Hepatocyte (in vitro differentiated cells): Measurements from ENCODE around the gene KRTAP12-2. TPM values are rescaled to one million over a fixed set of nuclear protein-coding genes. Genes with fewer than 3 reads are reported as not detected.

Source experiments
- DNase-seq: peaks from one replicate; pipeline ENCODE4 v3.0.0-alpha.2; 2016; ENCODE audit warnings: low spot score
- H2AFZ ChIP-seq: fragments of 200-600 bp; sonication (generic); 2 replicates; pipeline ENCODE4 v1.6.0; 2016; ENCODE audit warnings: antibody characterized with exemption, mild to moderate bottlenecking
- H3K27ac ChIP-seq: fragments of 200-600 bp; sonication (generic); 2 replicates; pipeline ENCODE4 v1.5.1; 2016; ENCODE audit warnings: mild to moderate bottlenecking
- H3K27me3 ChIP-seq: fragments of 200-600 bp; sonication (generic); 2 replicates; pipeline ENCODE4 v1.6.1; 2016
- H3K36me3 ChIP-seq: fragments of 200-600 bp; sonication (generic); replicated peaks from 2 replicates; pipeline ENCODE4 v1.5.1; 2016; ENCODE audit warnings: low read depth; ENCODE audit not compliant: insufficient read depth
- H3K4me1 ChIP-seq: fragments of 200-600 bp; sonication (generic); 2 replicates; pipeline ENCODE4 v1.5.1; 2016; ENCODE audit warnings: mild to moderate bottlenecking, moderate library complexity; ENCODE audit not compliant: insufficient read depth
- H3K4me2 ChIP-seq: fragments of 200-600 bp; sonication (generic); 2 replicates; pipeline ENCODE4 v1.6.0; 2016
- H3K4me3 ChIP-seq: fragments of 200-600 bp; sonication (generic); 2 replicates; pipeline ENCODE4 v1.5.1; 2016; ENCODE audit warnings: mild to moderate bottlenecking
- H3K79me2 ChIP-seq: fragments of 200-600 bp; sonication (generic); 2 replicates; pipeline ENCODE4 v1.6.0; 2017; ENCODE audit warnings: mild to moderate bottlenecking
- H3K9me2 ChIP-seq: fragments of 200-600 bp; sonication (generic); replicated peaks from 2 replicates; pipeline ENCODE4 v1.6.0; 2017; ENCODE audit warnings: mild to moderate bottlenecking; ENCODE audit not compliant: insufficient read depth
- H3K9me3 ChIP-seq: fragments of 200-600 bp; sonication (generic); 2 replicates; pipeline ENCODE4 v1.5.1; 2016; ENCODE audit warnings: low read depth, mild to moderate bottlenecking
- H4K20me1 ChIP-seq: fragments of 200-600 bp; sonication (generic); 2 replicates; pipeline ENCODE4 v1.6.0; 2016; ENCODE audit warnings: mild to moderate bottlenecking; ENCODE audit not compliant: insufficient read depth, poor library complexity, severe bottlenecking
- CTCF ChIP-seq: fragments of 200-600 bp; sonication (generic); IDR thresholded peaks from 2 replicates; pipeline ENCODE4 v1.5.1; 2016; ENCODE audit warnings: antibody characterized with exemption, mild to moderate bottlenecking; ENCODE audit not compliant: poor library complexity
- EZH2 ChIP-seq: fragments of 200-600 bp; sonication (generic); IDR thresholded peaks from 2 replicates; pipeline ENCODE4 v1.6.1; 2016; ENCODE audit warnings: antibody characterized with exemption, mild to moderate bottlenecking, borderline replicate concordance
- EZH2phosphoT487 ChIP-seq: fragments of 200-600 bp; sonication (generic); IDR thresholded peaks from one replicate; pipeline ENCODE4 v1.6.1; 2018; ENCODE audit warnings: antibody characterized with exemption, mild to moderate bottlenecking, low read depth, moderate library complexity; ENCODE audit not compliant: unreplicated experiment, severe bottlenecking
- WGBS: methylation state at CpG from one replicate; pipeline ENCODE4 v1.1.6; 2016; ENCODE audit warnings: low lambda C conversion rate; ENCODE audit errors: missing lambda C conversion rate; 5-methylcytosine and 5-hydroxymethylcytosine counted together
- polyA plus RNA-seq: library from polyadenylated mRNA; unstranded; fragments of >200 nt; fragmentation: Nextera tagmentation; extraction: Ambion mirVana; gene quantifications from 2 replicates; pipeline ENCODE4 v1.2.1, GENCODE V29; 2016
- total RNA-seq: library from RNA; depleted of rRNA; stranded (reverse); fragments of >200 nt; gene quantifications from 2 replicates; pipeline ENCODE4 v1.2.3, GENCODE V29; 2014

KRTAP12-2 gene
- total and polyA plus RNA-seq, 2 experiments from 2014 or later: not detected

DNA sequence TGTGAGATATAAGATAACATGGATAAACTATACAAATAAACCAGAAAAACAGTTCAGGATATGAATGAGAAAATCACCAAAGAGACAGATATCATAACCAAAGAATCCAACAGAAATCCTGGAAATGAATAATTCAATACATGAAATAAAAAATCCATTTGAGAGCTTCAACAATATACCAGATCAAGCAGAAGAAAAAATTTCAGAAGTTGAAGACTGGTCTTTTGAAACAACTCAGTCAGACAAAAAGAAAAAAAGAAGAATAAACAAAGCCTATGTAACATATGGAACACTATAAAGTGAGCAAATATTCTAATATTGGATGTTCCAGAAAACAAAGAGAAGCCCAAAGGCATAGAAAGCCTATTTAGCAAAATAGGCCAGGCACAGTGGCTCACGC lies 5.2 kb upstream of the KRTAP12-2 start:
- Histone ChIP-seq H3K79me2 (no peaks in the 10 kb centered on the region), H2AFZ (no peak overlapping the region), H3K9me3 (peaks cover 4% of the 10 kb centered on the region), H3K9me2 (no peaks in the 10 kb centered on the region), H4K20me1 (no peaks in the 10 kb centered on the region), H3K4me3 (no peak overlapping the region), H3K4me2 (no peak overlapping the region), H3K4me1 (no peaks in the 10 kb centered on the region), H3K27me3 (no peaks in the 10 kb centered on the region), H3K36me3 (no peaks in the 10 kb centered on the region), H3K27ac (no peak overlapping the region)
- DNase-seq: no peak
- no peak for TF ChIP-seq CTCF
- no peak for TF ChIP-seq EZH2
- no peak for TF ChIP-seq EZH2phosphoT487
- 89% methylated on average over 1 of the region's 1 CpG for WGBS

DNA sequence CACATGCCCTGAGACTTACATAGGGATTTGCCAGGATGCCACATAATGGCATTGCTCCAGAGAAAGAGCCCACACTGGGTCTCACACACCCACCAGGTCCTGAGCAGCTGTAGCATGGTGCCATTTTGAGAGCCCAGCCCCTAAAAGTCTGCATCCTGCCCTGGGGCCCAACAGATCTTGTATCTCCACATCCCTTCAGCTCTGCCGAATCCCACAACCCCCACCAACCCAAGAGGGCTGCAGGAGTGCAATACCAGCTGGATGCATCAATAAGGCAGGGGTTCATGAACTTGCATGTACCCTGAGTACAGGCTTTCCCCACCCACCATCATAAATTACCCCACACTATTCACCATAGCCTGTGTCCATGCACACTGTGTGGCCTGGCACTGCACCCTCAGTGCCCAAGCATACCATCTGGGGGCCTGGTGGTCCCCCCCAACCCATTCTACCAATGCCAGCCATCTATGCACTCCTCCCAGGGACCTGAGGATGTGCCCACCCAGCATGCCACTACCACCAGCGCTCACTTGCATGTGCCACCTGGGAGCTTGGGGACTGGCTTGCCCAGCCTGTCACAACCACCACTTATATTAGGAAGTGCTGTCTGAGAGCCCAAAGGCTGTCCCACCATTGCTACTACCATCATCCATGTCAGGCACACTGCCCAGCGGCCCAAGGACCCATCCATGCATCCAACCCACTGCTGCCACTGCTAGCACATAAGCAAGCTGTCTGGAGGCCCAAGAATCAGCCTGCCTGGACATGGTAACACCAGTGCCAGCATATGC lies 4.1 kb upstream of the KRTAP12-2 start:
- Histone ChIP-seq H3K27me3 (no peaks in the 10 kb centered on the region), H3K9me2 (no peaks in the 10 kb centered on the region), H3K4me2 (no peak overlapping the region), H3K27ac (no peak overlapping the region), H2AFZ (no peak overlapping the region), H3K9me3 (peaks cover 4% of the 10 kb centered on the region), H3K36me3 (no peaks in the 10 kb centered on the region), H4K20me1 (no peaks in the 10 kb centered on the region), H3K4me1 (no peaks in the 10 kb centered on the region), H3K79me2 (no peaks in the 10 kb centered on the region), H3K4me3 (no peak overlapping the region)
- no peak for DNase-seq
- no peak for TF ChIP-seq EZH2phosphoT487
- TF ChIP-seq EZH2: no peak
- TF ChIP-seq CTCF: no peak
- 82% methylated on average over 3 of the region's 3 CpGs for WGBS

DNA sequence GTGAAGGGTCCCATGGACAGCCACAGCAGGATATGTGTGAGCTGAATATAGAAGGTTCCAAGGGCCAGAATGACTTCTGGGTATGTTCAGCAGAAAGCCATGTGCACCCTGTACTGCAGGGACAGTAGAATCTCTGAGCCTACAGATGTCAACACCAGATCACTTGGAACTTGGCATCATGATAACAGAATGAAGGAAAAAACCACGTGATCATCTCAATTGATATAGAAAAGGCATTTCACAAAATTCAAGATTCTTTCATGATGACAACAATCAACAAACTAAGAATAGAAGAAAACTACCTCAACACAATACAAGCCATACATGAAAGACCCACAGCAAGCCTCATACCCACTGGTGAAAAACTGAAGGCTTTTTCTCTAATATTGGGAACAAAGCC lies 885 bp upstream of the KRTAP12-2 start:
- Histone ChIP-seq H3K79me2 (no peaks in the 10 kb centered on the region), H3K4me3 (no peak overlapping the region), H3K4me2 (no peak overlapping the region), H2AFZ (no peak overlapping the region), H3K4me1 (no peaks in the 10 kb centered on the region), H4K20me1 (no peaks in the 10 kb centered on the region), H3K9me3 (peaks cover 4% of the 10 kb centered on the region), H3K36me3 (no peaks in the 10 kb centered on the region), H3K27ac (no peak overlapping the region), H3K27me3 (no peaks in the 10 kb centered on the region), H3K9me2 (no peaks in the 10 kb centered on the region)
- 96% methylated on average over 1 of the region's 1 CpG for WGBS
- no peak for TF ChIP-seq EZH2
- TF ChIP-seq CTCF: no peak
- no peak for TF ChIP-seq EZH2phosphoT487
- DNase-seq: no peak
